ENCODE data around the gene FBXL3. TPM values are rescaled to one million over a fixed set of nuclear protein-coding genes. Genes with fewer than 3 reads are reported as not detected.

The FBXL3 gene
- total RNA-seq = 74.2 and 76.1 TPM in 2 replicates

GRCh38 chr13:77026861-77027621 lies at the start of gene FBXL3:
Gene FBXL3 (minus strand): TSS chr13:77027159. CDS start chr13:77021860, 5,299 bp downstream.

GRCh38 chr13:76991796-76992547 lies 35.0 kb downstream of the FBXL3 start, which contains the start of gene CLN5:
Gene CLN5 (plus strand): TSS chr13:76992081. CDS start chr13:76992099, 18 bp downstream.

Other genes starting within 250 kb of the FBXL3 start
- gene KCTD12, start 140.8 kb downstream of the FBXL3 start, total RNA-seq = 23.1 and 50.3 TPM in 2 replicates
- not detected in 2 replicates for gene ACOD1, start 78.6 kb downstream of the FBXL3 start, total RNA-seq
- gene CLN5, start 35.1 kb downstream of the FBXL3 start, total RNA-seq = 38.0 and 42.7 TPM in 2 replicates